Measurements from ENCODE around the gene PPP1R16B. TPM values are rescaled to one million over a fixed set of nuclear protein-coding genes. Genes with fewer than 3 reads are reported as not detected.
A peak's percentile ranks its signal among the peaks of the same experiment; 100 is the strongest.
"Not testable (repeated sequence)": the region's sequence is repeated elsewhere in the genome, so short reads cannot be mapped to it uniquely, and the experiment has no call there.

Gene PPP1R16B
- polyA plus RNA-seq, 5 donors, result 5.5 to 7.4 (median 7.0) TPM

DNA sequence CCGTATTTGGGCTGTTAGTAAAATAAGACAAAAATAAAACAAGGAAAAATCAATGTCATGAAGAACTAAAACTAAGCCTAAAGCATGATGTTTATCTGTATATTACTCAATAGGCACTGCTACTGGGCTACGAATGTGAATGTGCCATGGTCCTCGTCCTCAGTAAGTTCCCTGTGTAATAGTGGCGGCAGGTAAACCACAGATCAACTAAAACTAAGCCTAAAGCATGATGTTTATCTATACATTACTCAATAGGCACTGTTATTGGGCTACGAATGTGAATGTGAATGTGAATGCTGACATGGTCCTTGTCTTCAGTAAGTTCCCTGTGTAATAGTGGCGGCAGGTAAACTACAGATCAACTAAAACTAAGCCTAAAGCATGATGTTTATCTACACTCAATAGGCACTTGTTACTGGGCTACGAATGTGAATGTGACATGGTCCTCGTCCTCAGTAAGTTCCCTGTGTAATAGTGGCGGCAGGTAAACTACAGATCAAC lies 154.7 kb downstream of the PPP1R16B start:
- DNase-seq, result not testable (repeated sequence)

DNA sequence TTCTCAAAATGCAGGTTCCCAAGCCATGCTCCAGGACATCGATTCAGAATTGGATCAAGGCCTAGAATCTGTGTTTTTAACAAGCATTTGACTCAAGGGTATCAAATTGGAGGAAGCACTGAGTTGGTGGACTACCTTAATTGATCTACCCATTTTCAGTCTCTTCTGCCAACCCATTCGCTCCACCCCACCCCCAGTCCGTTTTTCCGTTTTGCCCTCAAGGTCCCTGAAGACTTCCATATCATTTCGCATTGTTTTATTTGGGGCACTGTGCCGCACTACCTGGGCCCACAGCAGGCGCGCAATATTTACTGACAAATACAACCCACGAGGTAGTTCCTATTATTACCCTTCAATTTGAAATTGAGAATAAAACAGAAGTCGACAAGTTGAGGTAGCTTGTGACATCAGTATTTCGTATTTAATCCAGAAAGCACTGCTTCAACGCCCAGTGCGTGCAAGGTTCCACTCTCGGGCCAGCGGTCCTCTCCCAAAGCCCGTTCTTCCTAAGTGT lies 156.1 kb downstream of the PPP1R16B start:
- no peak for DNase-seq

DNA sequence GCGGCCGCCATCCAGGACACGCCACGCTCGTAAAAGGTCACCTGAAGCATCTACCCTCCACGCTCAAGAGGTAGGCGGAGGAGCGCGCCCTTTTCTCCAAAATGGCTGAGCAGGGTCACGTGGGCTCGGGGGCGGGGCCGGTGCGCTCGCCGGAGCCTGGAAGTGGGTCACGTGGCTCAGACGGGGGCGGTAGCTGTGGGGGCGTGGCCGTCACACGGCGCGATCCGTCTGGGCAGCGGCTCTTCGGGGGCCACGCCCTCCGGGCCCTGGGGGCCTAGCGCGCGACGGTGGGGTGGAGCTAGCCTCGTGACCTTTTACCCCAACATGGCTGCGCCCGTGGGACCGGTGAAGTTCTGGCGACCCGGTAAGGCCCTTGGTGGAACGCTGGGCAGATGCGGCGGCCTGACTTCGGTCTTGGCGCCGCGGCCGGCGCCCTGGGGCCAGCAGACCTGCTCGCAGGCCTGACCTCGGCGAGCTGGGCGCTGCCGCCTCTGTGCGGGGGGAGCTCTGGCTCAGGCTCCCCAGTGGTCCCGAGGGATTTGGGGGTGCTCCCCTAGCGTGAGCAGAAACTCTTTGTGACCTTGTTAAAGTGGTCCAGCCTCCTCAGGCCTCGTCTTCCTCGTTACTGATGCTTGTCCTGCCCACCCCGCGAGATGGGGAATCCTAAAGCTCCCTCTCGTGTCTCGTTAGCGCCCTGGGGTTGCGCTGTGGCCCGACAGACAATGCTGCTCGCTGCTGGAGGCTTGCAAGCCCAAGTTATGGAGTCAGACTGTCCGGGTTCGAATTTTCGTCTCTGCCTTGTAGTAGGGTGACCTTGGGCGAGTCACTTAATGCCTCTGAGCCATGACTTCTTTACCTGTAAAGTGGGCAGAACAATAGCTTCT lies 156.8 kb downstream of the PPP1R16B start, which contains the start of gene DHX35:
DHX35 (plus strand) TSS at position 301 of the 884 bp plus-strand sequence; CDS start at position 325, 24 bp downstream.
- DNase-seq, result peak; percentile 98

DNA sequence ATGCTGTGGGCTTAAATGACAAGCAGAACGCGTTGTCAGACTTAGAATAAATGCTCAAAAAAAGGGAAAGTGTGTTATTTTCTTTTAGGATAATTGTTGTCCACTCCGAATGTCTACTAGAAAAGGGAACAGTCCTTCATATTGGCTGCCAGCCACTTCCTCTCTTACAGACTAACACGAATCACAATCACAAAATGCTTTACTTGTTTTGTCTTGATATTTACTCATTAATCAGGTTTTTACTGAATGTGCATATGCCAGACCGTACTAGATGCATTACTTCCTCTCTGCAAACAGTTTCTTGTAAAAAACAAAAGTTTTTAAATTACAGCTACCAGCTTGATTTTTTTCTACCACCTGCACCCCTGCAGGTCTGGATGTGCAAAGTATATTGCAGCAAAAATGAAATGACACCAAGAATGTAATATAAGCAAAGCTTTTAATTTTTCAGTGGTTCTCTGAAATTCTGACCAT lies 157.5 kb downstream of the PPP1R16B start:
- DNase-seq, result no peak

GRCh38 chr20:38963745-38964144 lies 158.2 kb downstream of the PPP1R16B start:
- DNase-seq, result no peak

DNA sequence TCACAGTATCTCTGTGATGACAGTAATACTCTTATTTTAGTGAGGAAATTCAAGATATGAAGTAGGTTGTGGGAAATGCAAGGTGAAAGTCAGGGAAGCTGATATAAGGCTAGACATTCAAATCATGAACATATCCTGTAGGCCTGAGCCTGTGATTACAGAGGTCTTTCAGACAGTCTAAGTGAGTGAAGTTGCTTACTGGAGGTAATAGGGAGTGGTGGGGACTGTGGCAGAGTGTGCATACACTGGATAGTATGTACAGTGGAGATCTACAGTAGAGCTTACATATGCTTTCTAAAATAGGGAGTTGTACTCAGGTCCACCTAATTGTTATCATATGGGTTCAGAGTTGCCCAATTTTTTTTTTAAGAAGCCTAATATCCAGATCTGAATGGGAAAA lies 159.8 kb downstream of the PPP1R16B start:
- DNase-seq, result no peak

DNA sequence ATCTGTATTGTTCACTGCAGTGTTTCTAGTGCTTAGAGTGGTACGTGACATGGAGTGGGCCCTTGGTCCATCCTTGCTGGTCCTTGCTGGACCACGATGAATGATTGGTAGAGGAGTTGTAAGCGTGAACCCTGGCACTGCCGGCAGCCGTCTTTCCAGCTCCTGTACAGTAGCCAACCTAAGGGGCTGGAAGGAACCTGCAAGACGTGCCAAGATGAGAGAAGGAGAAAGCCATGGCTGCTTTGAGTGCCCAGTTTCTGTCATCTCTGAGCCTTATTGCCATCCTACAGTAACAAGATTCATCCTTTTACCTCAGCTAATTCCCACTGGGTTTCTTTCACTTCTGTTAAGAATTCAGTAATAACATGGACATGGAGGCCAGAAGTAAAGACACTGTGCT lies 162.6 kb downstream of the PPP1R16B start:
- DNase-seq, result no peak

GRCh38 chr20:38969708-38970107 lies 164.2 kb downstream of the PPP1R16B start:
- DNase-seq, result no peak

DNA sequence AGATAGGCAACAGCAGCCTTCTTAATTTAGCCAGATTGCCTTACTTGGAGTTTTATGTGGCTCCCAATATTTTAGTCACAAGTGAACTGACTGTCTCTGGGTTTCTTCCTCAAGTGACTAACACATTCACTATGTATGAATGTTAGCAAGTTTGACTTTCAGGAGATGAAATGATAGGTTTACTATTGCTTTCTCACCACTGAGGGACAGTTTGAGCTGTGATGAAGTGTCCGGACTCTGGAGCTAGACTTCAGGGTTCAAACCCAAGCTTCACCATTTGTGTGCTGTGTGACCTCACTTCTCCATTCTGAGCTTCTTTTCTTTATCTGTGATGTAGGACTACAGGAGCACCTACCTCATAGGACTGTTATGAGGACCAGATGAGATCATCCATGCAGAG lies 164.8 kb downstream of the PPP1R16B start:
- no peak for DNase-seq

Other genes starting within 250 kb of the PPP1R16B start
- gene ADIG, start 224.5 kb upstream of the PPP1R16B start, polyA plus RNA-seq (ENCODE audit: insufficient read depth in 1 of 5, insufficient read length in 5 of 5, low replicate concordance in 1 of 5), result not detected
- under 1 TPM; 0.11 to 0.80 (median 0.35) TPM for gene ARHGAP40, start 203.9 kb upstream of the PPP1R16B start, polyA plus RNA-seq (ENCODE audit: insufficient read depth in 1 of 5, insufficient read length in 5 of 5, low replicate concordance in 1 of 5)
- not detected for gene SLC32A1, start 81.2 kb upstream of the PPP1R16B start, polyA plus RNA-seq (ENCODE audit: insufficient read depth in 1 of 5, insufficient read length in 5 of 5, low replicate concordance in 1 of 5)
- gene ACTR5, start 57.2 kb upstream of the PPP1R16B start, polyA plus RNA-seq (ENCODE audit: insufficient read depth in 1 of 5, insufficient read length in 5 of 5, low replicate concordance in 1 of 5), result 10 to 100 TPM; 10.8 to 12.8 (median 11.9) TPM
- 10 to 100 TPM; 10.4 to 27.1 (median 14.1) TPM for gene FAM83D, start 120.7 kb downstream of the PPP1R16B start, polyA plus RNA-seq (ENCODE audit: insufficient read depth in 1 of 5, insufficient read length in 5 of 5, low replicate concordance in 1 of 5)
- gene DHX35, start 156.6 kb downstream of the PPP1R16B start, polyA plus RNA-seq (ENCODE audit: insufficient read depth in 1 of 5, insufficient read length in 5 of 5, low replicate concordance in 1 of 5), result 10 to 100 TPM; 15.5 to 17.6 (median 16.6) TPM

Measured in right lung (tissue), 5 donors.